SK-N-SH (cell line): ENCODE results near the gene KCNMB3. TPM values are rescaled to one million over a fixed set of nuclear protein-coding genes. Genes with fewer than 3 reads are reported as not detected.

Source experiments
- CTCF ChIA-PET: fragments of 300-600, 350-600 bp; formaldehyde crosslinking; extraction: SDS; loops from one replicate; lab custom pipeline; 2021; lab: Yijun Ruan, JAX
- POLR2A ChIA-PET: fragments of 350-600 bp; sonication (Branson Sonifier 250); formaldehyde crosslinking; extraction: SDS; loops from one replicate; lab custom pipeline; 2020; ENCODE audit warnings: antibody characterized with exemption, inconsistent platforms; lab: Yijun Ruan, JAX
- DNase-seq: peaks from one replicate; pipeline ENCODE4 v3.0.0; 2012
- H2AFZ ChIP-seq: fragments of 200-600 bp; sonication (generic); 2 replicates; pipeline ENCODE4 v1.8.1; 2016; ENCODE audit warnings: antibody characterized with exemption, mild to moderate bottlenecking, low read depth
- H3F3A ChIP-seq: fragments of 200-600 bp; sonication (generic); replicated peaks from 2 replicates; pipeline ENCODE3; 2016; ENCODE audit warnings: antibody characterized with exemption, mild to moderate bottlenecking; ENCODE audit not compliant: insufficient read depth
- H3K27ac ChIP-seq, 2 experiments: fragments of 200-500 bp in 1 of 2; fragments of 200-600 bp in 1 of 2; sonication (Bioruptor generic) in 1 of 2; sonication (generic), shearing (Covaris generic) in 1 of 2; 2 replicates each; pipeline versions ENCODE4 v1.5.1 to v1.6.1; 2014 to 2016; ENCODE audit warnings: low read depth in 2 of 2, inconsistent platforms in 1 of 2, low read length in 1 of 2, mild to moderate bottlenecking in 1 of 2, mixed read lengths in 1 of 2
- H3K27me3 ChIP-seq: fragments of 200-600 bp; sonication (generic), shearing (Covaris generic); 2 replicates; pipeline ENCODE4 v1.6.1; 2016; ENCODE audit warnings: mixed run types; ENCODE audit not compliant: insufficient read depth
- H3K36me3 ChIP-seq, 2 experiments: fragments of 200-500 bp in 1 of 2; fragments of 200-600 bp in 1 of 2; sonication (Bioruptor generic) in 1 of 2; sonication (generic) in 1 of 2; replicated peaks in 1 of 2; 2 replicates each; pipeline versions ENCODE3 to v1.5.1; 2014 to 2016; ENCODE audit warnings: low read length in 1 of 2, mild to moderate bottlenecking in 1 of 2; ENCODE audit not compliant: insufficient read depth in 2 of 2, control insufficient read depth in 1 of 2
- H3K4me1 ChIP-seq, 2 experiments: fragments of 200-500 bp in 1 of 2; fragments of 200-600 bp in 1 of 2; sonication (Bioruptor generic) in 1 of 2; sonication (generic), shearing (Covaris generic) in 1 of 2; 2 replicates each; pipeline versions ENCODE4 v1.5.1 to v1.6.1; 2014 to 2016; ENCODE audit warnings: low read depth in 1 of 2, low read length in 1 of 2, mixed run types in 1 of 2; ENCODE audit not compliant: insufficient read depth in 2 of 2, control insufficient read depth in 1 of 2
- H3K4me2 ChIP-seq: fragments of 200-600 bp; sonication (generic), shearing (Covaris generic); 2 replicates; pipeline ENCODE4 v1.6.1; 2017; ENCODE audit warnings: mixed run types
- H3K4me3 ChIP-seq, 2 experiments: fragments of 200-500 bp in 1 of 2; fragments of 200-600 bp in 1 of 2; sonication (Bioruptor generic) in 1 of 2; sonication (generic), shearing (Covaris generic) in 1 of 2; 2 replicates each; pipeline versions ENCODE4 v1.5.1 to v1.8.1; 2014 to 2016; ENCODE audit warnings: low read depth in 2 of 2, inconsistent platforms in 1 of 2, low read length in 1 of 2, mild to moderate bottlenecking in 1 of 2, mixed read lengths in 1 of 2, moderate library complexity in 1 of 2
- H3K79me2 ChIP-seq: fragments of 200-600 bp; sonication (generic); 2 replicates; pipeline ENCODE4 v1.8.1; 2017; ENCODE audit warnings: mild to moderate bottlenecking; ENCODE audit not compliant: insufficient read depth
- H3K9ac ChIP-seq: fragments of 200-600 bp; sonication (generic); 2 replicates; pipeline ENCODE4 v1.6.1; 2017; ENCODE audit warnings: mixed run types
- H3K9me2 ChIP-seq: fragments of 200-600 bp; sonication (generic); 2 replicates; pipeline ENCODE4 v1.6.1; 2017; ENCODE audit warnings: mixed run types
- H3K9me3 ChIP-seq: fragments of 200-600 bp; sonication (generic); 2 replicates; pipeline ENCODE4 v1.6.1; 2017; ENCODE audit warnings: mixed run types, mild to moderate bottlenecking, moderate library complexity
- H4K20me1 ChIP-seq: fragments of 200-600 bp; sonication (generic); 2 replicates; pipeline ENCODE4 v1.6.1; 2017; ENCODE audit warnings: mild to moderate bottlenecking, mixed run types; ENCODE audit not compliant: insufficient read depth
- ELF1 ChIP-seq: IDR thresholded peaks from 2 replicates; pipeline ENCODE4 v1.4.0; 2012
- FOSL2 ChIP-seq: IDR thresholded peaks from 2 replicates; pipeline ENCODE4 v1.4.0; 2012; ENCODE audit warnings: low read depth, mild to moderate bottlenecking, moderate library complexity, borderline replicate concordance
- FOXJ3 ChIP-seq: sonication (generic); formaldehyde crosslinking; IDR thresholded peaks from 2 replicates; pipeline ENCODE4 v1.5.1; 2020; ENCODE audit warnings: mild to moderate bottlenecking, missing genetic modification reagents
- JUND ChIP-seq: IDR thresholded peaks from 2 replicates; pipeline ENCODE4 v1.4.0; 2012
- MEF2A ChIP-seq: IDR thresholded peaks from 2 replicates; pipeline ENCODE4 v1.4.0; 2012; ENCODE audit warnings: low read depth, borderline replicate concordance
- NRF1 ChIP-seq: IDR thresholded peaks from 2 replicates; pipeline ENCODE4 v1.6.1; 2012; ENCODE audit warnings: low read depth, mild to moderate bottlenecking, low read length
- POLR2AphosphoS5 ChIP-seq: IDR thresholded peaks from 2 replicates; pipeline ENCODE4 v1.6.1; 2012; ENCODE audit warnings: low read depth, low read length
- RAD21 ChIP-seq: IDR thresholded peaks from 2 replicates; pipeline ENCODE4 v1.6.1; 2012; ENCODE audit warnings: mild to moderate bottlenecking, low read length
- YY1 ChIP-seq: IDR thresholded peaks from 2 replicates; pipeline ENCODE4 v1.4.0; 2012; ENCODE audit warnings: low read depth, mild to moderate bottlenecking
- WGBS: methylation state at CpG from one replicate; pipeline ENCODE4 v1.1.6; 2017; ENCODE audit warnings: low lambda C conversion rate; 5-methylcytosine and 5-hydroxymethylcytosine counted together
- polyA plus RNA-seq, 3 experiments: library from polyadenylated mRNA; depleted of rRNA; stranded (reverse); fragments of >200 nt; gene quantifications; 2 replicates each; pipeline ENCODE4 v1.2.3, GENCODE V29; 2012
- TF ChIP-seq, protein P1 (sequence below): fragments of 150-350 bp; IDR thresholded peaks from 2 replicates; pipeline ENCODE4 v1.6.1; 2016; ENCODE audit warnings: mild to moderate bottlenecking, low read depth, low read length
- TF ChIP-seq, protein P2 (sequence below): IDR thresholded peaks from 2 replicates; pipeline ENCODE4 v1.4.0; 2012; ENCODE audit warnings: low read depth, borderline replicate concordance
- TF ChIP-seq, protein P3 (sequence below): IDR thresholded peaks from 2 replicates; pipeline ENCODE4 v1.4.0; 2012; ENCODE audit warnings: low read depth, borderline replicate concordance
- TF ChIP-seq, protein P4 (sequence below): fragments of 150-350 bp; IDR thresholded peaks from 2 replicates; pipeline ENCODE4 v1.6.1; 2017; ENCODE audit warnings: antibody characterized with exemption, low read length, low read depth, borderline replicate concordance
- TF ChIP-seq, protein P5 (sequence below): fragments of 200-600 bp; sonication (generic); IDR thresholded peaks from 2 replicates; pipeline ENCODE4 v1.6.1; 2017; ENCODE audit warnings: antibody characterized with exemption, mild to moderate bottlenecking, moderate library complexity

The KCNMB3 gene
- polyA plus RNA-seq, 1 of the 3 experiments (the other 2 are of a cell fraction) = 1.1 TPM

DNA sequence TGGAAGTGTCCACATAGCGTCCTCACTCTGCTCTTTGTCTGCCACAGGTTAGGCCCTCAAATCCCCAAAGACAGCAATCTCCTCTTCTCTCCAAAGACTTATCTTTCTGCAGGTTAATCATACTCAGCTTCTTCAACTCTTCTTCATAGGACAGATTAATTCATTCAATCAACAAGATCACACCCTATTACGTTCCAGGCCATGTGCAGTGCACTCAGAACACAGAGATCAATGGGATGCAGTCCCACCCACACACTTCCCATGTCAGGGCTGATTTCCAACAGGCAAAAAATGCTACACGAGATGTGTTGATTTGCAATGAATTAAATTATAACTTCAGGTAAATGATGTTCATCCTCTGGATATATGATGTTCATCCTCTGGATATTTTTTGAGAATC, 38.4 kb upstream of the KCNMB3 start:
- H3K27me3 ChIP-seq = no peaks in the 10 kb centered on the region
- ChIA-PET CTCF (no interaction called here), POLR2A (no interaction called here)
- H3K27ac ChIP-seq = no peak overlapping the region
- H3K4me3 ChIP-seq = no peak overlapping the region
- H3K4me1 ChIP-seq = no peaks in the 10 kb centered on the region
- no peak overlapping the region for H3K9ac ChIP-seq
- 79% methylated on average over 3 of the region's 3 CpGs for WGBS
- H3K79me2 ChIP-seq = no peaks in the 10 kb centered on the region
- H3K9me3 ChIP-seq = no peaks in the 10 kb centered on the region
- no peaks in the 10 kb centered on the region for H3F3A ChIP-seq
- no peaks in the 10 kb centered on the region for H3K36me3 ChIP-seq
- DNase-seq = no peak
- H3K4me2 ChIP-seq = no peak overlapping the region
- no peaks in the 10 kb centered on the region for H4K20me1 ChIP-seq
- no peak overlapping the region for H2AFZ ChIP-seq
- no peaks in the 10 kb centered on the region for H3K9me2 ChIP-seq
- TF ChIP-seq POLR2AphosphoS5 (no peak), MEF2A (no peak), FOXJ3 (CRISPR knock-in tag) (no peak), YY1 (no peak), FOSL2 (no peak), ELF1 (no peak), JUND (no peak), RAD21 (no peak), NRF1 (no peak)
- TF ChIP-seq, protein P1, sequence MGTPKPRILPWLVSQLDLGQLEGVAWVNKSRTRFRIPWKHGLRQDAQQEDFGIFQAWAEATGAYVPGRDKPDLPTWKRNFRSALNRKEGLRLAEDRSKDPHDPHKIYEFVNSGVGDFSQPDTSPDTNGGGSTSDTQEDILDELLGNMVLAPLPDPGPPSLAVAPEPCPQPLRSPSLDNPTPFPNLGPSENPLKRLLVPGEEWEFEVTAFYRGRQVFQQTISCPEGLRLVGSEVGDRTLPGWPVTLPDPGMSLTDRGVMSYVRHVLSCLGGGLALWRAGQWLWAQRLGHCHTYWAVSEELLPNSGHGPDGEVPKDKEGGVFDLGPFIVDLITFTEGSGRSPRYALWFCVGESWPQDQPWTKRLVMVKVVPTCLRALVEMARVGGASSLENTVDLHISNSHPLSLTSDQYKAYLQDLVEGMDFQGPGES = no peak
- TF ChIP-seq, protein P2, sequence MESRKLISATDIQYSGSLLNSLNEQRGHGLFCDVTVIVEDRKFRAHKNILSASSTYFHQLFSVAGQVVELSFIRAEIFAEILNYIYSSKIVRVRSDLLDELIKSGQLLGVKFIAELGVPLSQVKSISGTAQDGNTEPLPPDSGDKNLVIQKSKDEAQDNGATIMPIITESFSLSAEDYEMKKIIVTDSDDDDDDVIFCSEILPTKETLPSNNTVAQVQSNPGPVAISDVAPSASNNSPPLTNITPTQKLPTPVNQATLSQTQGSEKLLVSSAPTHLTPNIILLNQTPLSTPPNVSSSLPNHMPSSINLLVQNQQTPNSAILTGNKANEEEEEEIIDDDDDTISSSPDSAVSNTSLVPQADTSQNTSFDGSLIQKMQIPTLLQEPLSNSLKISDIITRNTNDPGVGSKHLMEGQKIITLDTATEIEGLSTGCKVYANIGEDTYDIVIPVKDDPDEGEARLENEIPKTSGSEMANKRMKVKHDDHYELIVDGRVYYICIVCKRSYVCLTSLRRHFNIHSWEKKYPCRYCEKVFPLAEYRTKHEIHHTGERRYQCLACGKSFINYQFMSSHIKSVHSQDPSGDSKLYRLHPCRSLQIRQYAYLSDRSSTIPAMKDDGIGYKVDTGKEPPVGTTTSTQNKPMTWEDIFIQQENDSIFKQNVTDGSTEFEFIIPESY = no peak
- TF ChIP-seq, protein P3, sequence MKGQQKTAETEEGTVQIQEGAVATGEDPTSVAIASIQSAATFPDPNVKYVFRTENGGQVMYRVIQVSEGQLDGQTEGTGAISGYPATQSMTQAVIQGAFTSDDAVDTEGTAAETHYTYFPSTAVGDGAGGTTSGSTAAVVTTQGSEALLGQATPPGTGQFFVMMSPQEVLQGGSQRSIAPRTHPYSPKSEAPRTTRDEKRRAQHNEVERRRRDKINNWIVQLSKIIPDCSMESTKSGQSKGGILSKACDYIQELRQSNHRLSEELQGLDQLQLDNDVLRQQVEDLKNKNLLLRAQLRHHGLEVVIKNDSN = no peak
- TF ChIP-seq, protein P4, sequence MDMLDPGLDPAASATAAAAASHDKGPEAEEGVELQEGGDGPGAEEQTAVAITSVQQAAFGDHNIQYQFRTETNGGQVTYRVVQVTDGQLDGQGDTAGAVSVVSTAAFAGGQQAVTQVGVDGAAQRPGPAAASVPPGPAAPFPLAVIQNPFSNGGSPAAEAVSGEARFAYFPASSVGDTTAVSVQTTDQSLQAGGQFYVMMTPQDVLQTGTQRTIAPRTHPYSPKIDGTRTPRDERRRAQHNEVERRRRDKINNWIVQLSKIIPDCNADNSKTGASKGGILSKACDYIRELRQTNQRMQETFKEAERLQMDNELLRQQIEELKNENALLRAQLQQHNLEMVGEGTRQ = no peak
- TF ChIP-seq, protein P5, sequence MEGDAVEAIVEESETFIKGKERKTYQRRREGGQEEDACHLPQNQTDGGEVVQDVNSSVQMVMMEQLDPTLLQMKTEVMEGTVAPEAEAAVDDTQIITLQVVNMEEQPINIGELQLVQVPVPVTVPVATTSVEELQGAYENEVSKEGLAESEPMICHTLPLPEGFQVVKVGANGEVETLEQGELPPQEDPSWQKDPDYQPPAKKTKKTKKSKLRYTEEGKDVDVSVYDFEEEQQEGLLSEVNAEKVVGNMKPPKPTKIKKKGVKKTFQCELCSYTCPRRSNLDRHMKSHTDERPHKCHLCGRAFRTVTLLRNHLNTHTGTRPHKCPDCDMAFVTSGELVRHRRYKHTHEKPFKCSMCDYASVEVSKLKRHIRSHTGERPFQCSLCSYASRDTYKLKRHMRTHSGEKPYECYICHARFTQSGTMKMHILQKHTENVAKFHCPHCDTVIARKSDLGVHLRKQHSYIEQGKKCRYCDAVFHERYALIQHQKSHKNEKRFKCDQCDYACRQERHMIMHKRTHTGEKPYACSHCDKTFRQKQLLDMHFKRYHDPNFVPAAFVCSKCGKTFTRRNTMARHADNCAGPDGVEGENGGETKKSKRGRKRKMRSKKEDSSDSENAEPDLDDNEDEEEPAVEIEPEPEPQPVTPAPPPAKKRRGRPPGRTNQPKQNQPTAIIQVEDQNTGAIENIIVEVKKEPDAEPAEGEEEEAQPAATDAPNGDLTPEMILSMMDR = no peak
